Subcutaneous adipose tissue (tissue), 4 donors: ENCODE data around the gene ESYT1. TPM values are rescaled to one million over a fixed set of nuclear protein-coding genes. Genes with fewer than 3 reads are reported as not detected.

Source experiments
- CTCF ChIP-seq: fragments of 450-650 bp; IDR thresholded peaks from one replicate; pipeline ENCODE4 v1.5.1; 2016; ENCODE audit warnings: low read depth, mild to moderate bottlenecking, control low read depth, antibody characterized with exemption, moderate library complexity
- total RNA-seq, 4 donors: library from RNA; depleted of rRNA; stranded (reverse); fragments of >200 nt; gene quantifications; one replicate each; pipeline ENCODE4 v1.1.0, GENCODE V29; 2016

The ESYT1 gene
- total RNA-seq, 4 donors from 2014 or later = 147 to 522 (median 280) TPM

- no peak for TF ChIP-seq CTCF
Observed at GRCh38 chr12:56146492-56147460, 18.7 kb downstream of the ESYT1 start.

GRCh38 chr12:56150563-56150962 lies 22.5 kb downstream of the ESYT1 start:
- TF ChIP-seq CTCF = no peak

- TF ChIP-seq CTCF = no peak
Observed at GRCh38 chr12:56151672-56152131, 23.6 kb downstream of the ESYT1 start.

- TF ChIP-seq CTCF = no peak
Observed at GRCh38 chr12:56152132-56152755, 24.2 kb downstream of the ESYT1 start, which contains the start of gene MYL6B. TSS of gene MYL6B (plus strand) at chr12:56152587. CDS start at chr12:56153919, 1,332 bp downstream.

- no peak for TF ChIP-seq CTCF
Observed at GRCh38 chr12:56152756-56153677, 24.9 kb downstream of the ESYT1 start.

- no peak for TF ChIP-seq CTCF
Observed at GRCh38 chr12:56153678-56154065, 25.6 kb downstream of the ESYT1 start.
